Measurements from ENCODE around the gene HEYL. TPM values are rescaled to one million over a fixed set of nuclear protein-coding genes. Genes with fewer than 3 reads are reported as not detected.
A peak's percentile ranks its signal among the peaks of the same experiment; 100 is the strongest.

HEYL gene
- total RNA-seq, 6 experiments from 2014 or later = 0.98 to 2.6 (median 1.6) TPM

- DNase-seq = peak; percentile 65 to 75 (median 68)
- ATAC-seq = peak; percentile 53 to 63 (median 57)
- Histone ChIP-seq H3K36me3 (peaks cover 0 to 25% (median 19%) of the 10 kb centered on the region in 4 donors), H3K4me3 (peak overlapping the region; percentile 68 to 93 (median 81)), H3K27me3 (no peaks in the 10 kb centered on the region), H3K27ac (peak overlapping the region; percentile 63 to 84 (median 69)), H3K9me3 (no peaks in the 10 kb centered on the region), H3K4me1 (peaks cover 0 to 22% (median 9%) of the 10 kb centered on the region in 4 donors)
- TF ChIP-seq, protein P1, sequence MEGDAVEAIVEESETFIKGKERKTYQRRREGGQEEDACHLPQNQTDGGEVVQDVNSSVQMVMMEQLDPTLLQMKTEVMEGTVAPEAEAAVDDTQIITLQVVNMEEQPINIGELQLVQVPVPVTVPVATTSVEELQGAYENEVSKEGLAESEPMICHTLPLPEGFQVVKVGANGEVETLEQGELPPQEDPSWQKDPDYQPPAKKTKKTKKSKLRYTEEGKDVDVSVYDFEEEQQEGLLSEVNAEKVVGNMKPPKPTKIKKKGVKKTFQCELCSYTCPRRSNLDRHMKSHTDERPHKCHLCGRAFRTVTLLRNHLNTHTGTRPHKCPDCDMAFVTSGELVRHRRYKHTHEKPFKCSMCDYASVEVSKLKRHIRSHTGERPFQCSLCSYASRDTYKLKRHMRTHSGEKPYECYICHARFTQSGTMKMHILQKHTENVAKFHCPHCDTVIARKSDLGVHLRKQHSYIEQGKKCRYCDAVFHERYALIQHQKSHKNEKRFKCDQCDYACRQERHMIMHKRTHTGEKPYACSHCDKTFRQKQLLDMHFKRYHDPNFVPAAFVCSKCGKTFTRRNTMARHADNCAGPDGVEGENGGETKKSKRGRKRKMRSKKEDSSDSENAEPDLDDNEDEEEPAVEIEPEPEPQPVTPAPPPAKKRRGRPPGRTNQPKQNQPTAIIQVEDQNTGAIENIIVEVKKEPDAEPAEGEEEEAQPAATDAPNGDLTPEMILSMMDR (IDR thresholded peaks at IDR 0.05) = no peak
- TF ChIP-seq POLR2A (IDR thresholded peaks at IDR 0.05) = peak; percentile 10
- intact Hi-C loops (cut with DNase I) = no loop called here
- WGBS (ENCODE audit: insufficient coverage, low coverage, low lambda C conversion rate, missing lambda C conversion rate) = under 1% methylated on average over 23 of the region's 48 CpGs
Measured at GRCh38 chr1:39575191-39576015, 64.0 kb downstream of the HEYL start.

GRCh38 chr1:39574646-39575045 lies 64.8 kb downstream of the HEYL start:
- Histone ChIP-seq H3K27ac (peak overlapping the region in 2 of 3 donors; percentile 63 to 84), H3K9me3 (no peaks in the 10 kb centered on the region)
- no peak for DNase-seq

More at GRCh38 chr1:39574646-39575045, 64.8 kb downstream of the HEYL start:
- Histone ChIP-seq H3K36me3 (peaks cover 0 to 33% (median 23%) of the 10 kb centered on the region in 4 donors), H3K4me1 (peaks cover 0 to 22% (median 9%) of the 10 kb centered on the region in 4 donors), H3K27me3 (no peaks in the 10 kb centered on the region), H3K4me3 (peak overlapping the region; percentile 68 to 93 (median 81))
- TF ChIP-seq, protein P1 (IDR thresholded peaks at IDR 0.05) = no peak
- no peak for TF ChIP-seq POLR2A (IDR thresholded peaks at IDR 0.05)
- intact Hi-C loops (cut with DNase I) = no loop called here
- WGBS (ENCODE audit: insufficient coverage, low coverage, low lambda C conversion rate, missing lambda C conversion rate) = 14% methylated on average over 3 of the region's 5 CpGs
- ATAC-seq = peak in 3 of 4 donors; percentile 17 to 24 (median 18)

Other genes starting within 250 kb of the HEYL start
- under 1 TPM in 2 of 6 experiments, not detected in 4; 0.18 to 0.80 TPM for gene BMP8A, start 148.0 kb downstream of the HEYL start, total RNA-seq
- gene PABPC4, start 62.9 kb downstream of the HEYL start, total RNA-seq = 100 to 1,000 TPM in 2 of 6 experiments, 10 to 100 TPM in 4; 89.8 to 155 (median 99.1) TPM
- not detected for gene NT5C1A, start 32.5 kb upstream of the HEYL start, total RNA-seq
- not detected for gene HPCAL4, start 51.8 kb upstream of the HEYL start, total RNA-seq
- 10 to 100 TPM; 16.2 to 24.9 (median 20.7) TPM for gene PPIE, start 99.2 kb upstream of the HEYL start, total RNA-seq
- 1 to 10 TPM in 2 of 6 experiments, under 1 TPM in 3, not detected in 1; 0.12 to 2.4 (median 0.35) TPM for gene OXCT2, start 131.7 kb upstream of the HEYL start, total RNA-seq
- gene BMP8B, start 149.2 kb upstream of the HEYL start, total RNA-seq = 1 to 10 TPM in 2 of 6 experiments, under 1 TPM in 4; 0.04 to 2.2 (median 0.79) TPM
- 10 to 100 TPM in 1 of 6 experiments, 1 to 10 TPM in 5; 5.1 to 10.3 (median 7.0) TPM for gene TRIT1, start 243.9 kb upstream of the HEYL start, total RNA-seq